Peyer's patch (tissue), 4 donors: Measurements from ENCODE around the gene CEMIP.

Experiments
- CTCF ChIP-seq, 6 experiments: fragments of 450-650 bp in 4 of 6; fragments of 200-600 bp in 2 of 6; sonication (generic) in 1 of 6; IDR thresholded peaks; one replicate each; pipeline ENCODE4 v1.5.1; 2017 to 2019; ENCODE audit warnings: antibody characterized with exemption in 6 of 6, mild to moderate bottlenecking in 3 of 6, moderate library complexity in 1 of 6
- POLR2A ChIP-seq, 2 donors: fragments of 450-650 bp; IDR thresholded peaks; one replicate each; pipeline ENCODE4 v1.5.1; 2017; ENCODE audit warnings: antibody characterized with exemption in 2 of 2, mild to moderate bottlenecking in 2 of 2, moderate library complexity in 2 of 2

GRCh38 chr15:80789796-80790195, 10.6 kb downstream of the CEMIP start:
- TF ChIP-seq CTCF (IDR thresholded peaks at IDR 0.05): no peak
- no peak for TF ChIP-seq POLR2A (IDR thresholded peaks at IDR 0.05)
